ENCODE measurements around the gene LGALS7.

LGALS7 gene

DNA sequence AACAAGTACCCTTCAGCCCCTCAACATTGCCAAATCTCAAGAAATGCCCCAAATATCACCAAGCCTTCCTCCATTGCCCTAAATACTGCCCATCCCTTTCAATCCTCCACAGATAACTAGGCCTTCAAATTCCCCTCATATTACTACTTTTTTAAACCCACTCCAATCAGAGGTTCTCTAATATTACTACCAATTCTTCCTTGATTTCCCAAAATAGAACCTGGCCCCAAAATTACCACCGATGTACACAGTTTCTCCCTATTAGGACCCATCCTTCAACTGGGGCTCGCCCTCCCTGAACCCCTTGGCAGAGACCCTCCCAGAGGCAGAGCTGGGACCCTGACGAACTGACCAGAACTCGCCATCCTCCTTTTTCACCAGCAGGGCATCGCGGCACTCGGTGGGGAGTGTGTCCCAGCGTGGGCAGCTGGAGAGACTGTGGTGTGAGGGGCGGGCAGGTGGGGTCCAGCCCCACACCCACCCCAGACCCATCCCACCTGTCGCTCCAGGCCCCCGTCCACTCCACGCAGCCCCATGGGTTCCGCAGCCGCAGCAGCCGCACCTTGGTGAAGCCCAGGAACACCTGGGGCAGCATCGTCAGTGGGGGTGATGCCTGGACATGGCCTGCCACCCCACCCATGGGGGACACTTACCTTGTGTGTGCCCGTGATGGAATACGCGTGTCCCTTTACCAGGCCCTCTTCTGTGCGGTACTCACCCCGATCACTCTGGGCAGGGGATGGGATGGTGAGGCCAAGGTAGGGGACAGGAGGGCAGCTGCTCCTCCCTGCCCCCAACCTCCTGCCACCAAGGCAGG is 35.2 kb downstream of the LGALS7 start:
- no peak for DNase-seq

DNA sequence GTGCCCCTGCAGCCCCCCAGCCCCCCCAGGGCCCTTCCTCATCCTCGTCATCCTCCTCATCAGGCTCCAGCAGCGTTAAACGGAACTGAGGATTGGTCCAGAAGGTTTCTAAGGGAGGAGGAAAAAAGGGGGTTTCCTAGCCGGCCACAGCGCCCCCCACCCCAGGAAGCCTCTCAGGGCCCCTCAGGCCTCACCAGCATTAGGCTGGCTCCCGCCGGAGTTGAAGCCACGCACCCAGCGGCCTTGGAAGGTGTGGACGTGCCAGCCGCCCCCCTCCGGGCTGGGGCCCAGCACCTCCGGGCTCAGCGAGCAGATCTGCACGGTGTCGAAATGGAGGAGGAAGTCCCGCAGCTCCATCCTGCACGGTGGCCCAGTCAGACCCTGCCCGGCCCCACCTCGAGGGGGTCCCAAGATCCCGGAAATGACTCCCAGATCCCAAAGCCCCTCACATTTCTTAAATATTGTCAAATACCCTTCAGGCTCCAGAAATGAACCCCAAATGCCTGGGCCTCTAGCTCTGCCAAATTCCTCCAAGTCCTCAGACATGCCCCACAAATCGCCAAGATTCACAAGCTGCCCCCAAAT is 35.9 kb downstream of the LGALS7 start:
- DNase-seq, result no peak

DNA sequence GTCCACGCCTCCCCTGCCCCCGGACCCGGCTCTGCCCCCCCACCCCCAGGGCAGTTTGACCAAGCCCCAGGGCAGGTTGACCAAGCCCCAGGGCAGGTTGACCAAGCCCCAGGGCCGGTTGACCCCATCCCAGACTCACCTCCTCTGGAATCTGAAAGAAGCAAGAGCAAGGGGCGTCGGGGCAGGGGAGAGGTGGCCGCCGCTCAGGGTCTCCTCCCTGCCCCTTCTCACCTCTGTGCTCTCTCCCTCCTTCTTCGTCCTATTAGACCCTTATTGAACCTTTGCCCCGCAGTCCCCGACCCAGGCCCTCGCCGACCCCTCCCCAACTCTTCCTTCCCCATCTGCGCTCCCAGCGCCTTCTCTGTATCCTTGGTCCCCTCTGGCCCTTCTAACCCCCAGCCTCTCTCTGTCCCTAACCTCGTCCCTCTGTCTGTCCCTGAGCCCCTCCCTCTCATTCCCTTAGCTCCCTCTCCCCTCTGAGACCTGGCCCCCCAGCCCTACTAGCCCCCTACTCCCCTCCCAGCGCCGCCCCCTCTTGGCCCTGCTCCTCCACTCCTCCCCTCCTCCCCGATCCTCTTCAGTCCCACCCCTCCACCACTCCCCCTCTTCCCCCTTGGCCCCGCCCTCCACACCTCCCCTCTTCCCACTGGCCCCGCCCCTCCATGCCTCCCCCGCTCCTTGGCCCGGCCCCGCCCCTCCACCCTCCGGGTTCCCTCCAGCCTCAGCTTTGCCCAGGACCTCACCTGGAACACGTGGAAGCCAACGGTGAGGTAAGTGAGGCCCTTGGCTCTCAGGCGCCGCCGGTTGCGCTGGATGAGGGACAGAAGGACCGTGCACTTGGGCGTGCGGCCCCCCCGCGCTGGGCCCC is 36.7 kb downstream of the LGALS7 start:
- peak; percentile 82 for DNase-seq

DNA sequence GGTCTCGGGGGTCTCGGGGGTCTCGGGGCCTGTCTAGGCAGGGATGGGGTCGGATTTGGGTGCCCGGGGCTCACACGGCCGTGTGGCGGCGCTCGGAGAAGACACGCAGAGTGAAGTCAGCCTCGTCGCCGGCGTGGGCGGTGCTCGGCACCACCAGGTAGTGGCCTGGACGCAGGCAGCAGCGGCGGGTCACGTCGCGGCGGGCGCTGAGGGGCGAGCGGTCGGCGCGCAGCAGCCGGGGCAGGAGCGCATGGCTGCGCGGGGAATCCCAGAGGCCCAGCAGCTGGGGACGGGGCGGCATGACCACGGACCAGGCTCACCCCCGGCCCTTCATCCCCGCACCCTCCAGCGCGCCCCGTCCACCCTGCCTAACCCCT is 37.3 kb downstream of the LGALS7 start:
- peak; percentile 75 for DNase-seq

DNA sequence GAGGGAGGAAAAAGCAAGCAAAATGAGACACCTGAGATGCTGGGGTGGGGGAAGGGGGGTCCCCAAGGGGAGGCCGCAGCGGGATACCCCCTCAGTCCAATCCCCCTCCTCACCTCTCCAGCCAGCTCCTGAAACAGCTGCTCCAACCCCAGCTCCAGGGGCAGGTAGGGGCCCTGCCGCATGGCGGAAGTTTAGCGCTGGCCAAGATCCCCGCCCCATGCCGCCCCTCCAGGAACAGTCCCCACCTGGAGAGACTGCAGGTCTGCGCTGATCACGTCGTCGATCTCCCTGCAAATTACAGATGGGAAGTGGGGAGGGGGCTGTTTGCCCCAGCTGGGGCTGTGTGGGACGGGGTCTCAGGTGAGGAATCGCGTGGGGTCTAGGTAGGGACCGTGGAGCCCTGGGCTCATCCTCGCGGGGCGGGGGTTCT is 38.0 kb downstream of the LGALS7 start:
- peak; percentile 23 for DNase-seq

DNA sequence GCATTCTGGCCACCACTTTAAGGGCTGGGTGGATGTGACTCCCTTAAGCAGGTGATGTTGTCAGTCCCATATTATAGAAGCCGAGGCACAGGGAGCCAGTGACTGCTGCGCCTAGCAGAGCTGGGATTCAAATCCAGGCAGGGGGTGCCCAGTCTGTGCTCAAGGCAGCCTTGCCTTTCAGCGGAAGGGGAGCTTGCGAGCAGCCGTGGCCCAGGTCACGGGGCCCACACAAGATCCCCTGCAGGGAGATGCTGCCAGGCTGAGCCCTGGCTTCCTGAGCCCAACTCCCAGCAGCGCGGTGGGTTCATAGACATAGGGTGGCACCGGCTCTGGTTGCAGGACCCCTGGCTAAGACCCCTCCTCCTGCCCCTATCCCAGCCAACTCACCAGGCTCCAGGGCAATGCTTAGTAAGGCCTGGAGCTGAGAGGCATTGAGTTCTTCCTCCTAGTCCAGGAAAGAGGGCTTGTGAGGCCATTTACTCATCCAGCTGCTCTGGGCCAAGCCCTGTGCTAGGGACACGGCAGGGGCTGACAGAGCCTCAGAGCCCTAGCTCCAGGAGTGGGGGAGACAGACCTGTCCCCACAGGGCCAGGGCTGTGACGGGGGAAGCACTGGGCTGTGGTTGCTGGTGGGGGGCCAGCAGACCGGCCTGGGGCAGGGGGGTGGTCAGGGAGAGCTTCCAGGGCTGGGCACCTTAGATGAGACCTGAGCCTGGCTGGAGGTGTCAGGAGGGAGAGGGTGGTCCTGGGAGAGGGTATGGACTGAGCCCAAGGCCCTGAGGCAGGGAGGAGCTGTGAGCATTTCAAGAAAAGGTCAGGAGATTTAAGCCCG is 38.7 kb downstream of the LGALS7 start:
- DNase-seq, result peak; percentile 32

DNA sequence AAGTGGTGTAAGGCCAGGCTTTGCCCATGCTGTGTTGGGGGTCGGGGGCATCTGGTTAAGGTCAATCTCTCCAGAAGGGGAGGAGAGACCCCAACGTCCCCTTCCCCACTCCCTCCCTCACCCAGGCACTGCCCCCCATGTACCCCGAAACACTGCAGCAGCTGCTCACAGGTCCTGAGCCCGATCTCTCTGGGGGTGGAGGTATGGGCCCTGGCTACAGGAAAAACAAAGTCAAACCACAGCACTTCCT is 39.2 kb downstream of the LGALS7 start:
- DNase-seq, result no peak

DNA sequence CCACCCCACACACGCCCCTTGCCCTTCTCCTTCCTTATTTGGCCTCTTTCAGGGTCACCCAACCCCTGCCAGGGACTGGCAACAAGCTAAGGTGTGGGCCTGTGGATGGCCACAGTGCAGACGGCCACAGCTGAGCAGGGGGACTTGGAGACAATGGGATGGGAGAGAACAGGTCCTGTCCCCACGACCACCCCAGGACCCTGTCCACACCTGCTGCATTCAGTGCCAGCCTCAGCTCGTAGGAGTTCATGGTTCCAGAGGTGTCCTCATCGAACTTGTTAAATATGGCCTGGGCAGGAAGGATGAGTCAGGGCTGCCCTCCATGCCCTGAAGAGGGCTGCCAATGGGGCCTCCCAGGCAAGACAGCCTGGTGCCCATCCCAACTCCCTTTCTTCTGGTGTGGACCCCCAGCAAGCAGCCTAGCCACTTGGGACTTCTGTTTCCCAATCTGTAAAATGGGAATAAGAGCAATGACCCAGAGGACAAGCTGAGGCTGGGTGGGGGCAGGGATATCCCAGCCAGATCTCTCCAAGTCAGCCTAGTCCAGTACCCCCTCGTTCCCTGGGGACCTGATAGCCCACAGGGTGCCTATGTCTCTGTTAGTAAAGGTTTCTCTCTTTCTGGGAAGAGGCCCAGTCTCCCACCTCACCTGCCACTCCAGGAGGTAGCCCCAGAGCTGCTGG is 39.7 kb downstream of the LGALS7 start:
- DNase-seq, result no peak

DNA sequence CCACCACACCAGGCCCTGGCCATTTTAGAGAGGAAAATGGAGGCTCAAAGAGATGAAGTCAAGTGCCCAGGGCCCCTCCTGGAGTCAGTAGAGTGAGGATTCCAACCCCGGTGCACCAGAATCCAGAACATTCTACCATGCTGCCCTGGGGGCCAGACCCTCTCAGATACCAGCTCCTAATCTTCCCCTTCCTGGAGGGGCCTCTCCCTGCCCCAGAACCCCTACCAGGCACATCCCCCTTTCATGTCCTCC is 40.1 kb downstream of the LGALS7 start:
- no peak for DNase-seq

DNA sequence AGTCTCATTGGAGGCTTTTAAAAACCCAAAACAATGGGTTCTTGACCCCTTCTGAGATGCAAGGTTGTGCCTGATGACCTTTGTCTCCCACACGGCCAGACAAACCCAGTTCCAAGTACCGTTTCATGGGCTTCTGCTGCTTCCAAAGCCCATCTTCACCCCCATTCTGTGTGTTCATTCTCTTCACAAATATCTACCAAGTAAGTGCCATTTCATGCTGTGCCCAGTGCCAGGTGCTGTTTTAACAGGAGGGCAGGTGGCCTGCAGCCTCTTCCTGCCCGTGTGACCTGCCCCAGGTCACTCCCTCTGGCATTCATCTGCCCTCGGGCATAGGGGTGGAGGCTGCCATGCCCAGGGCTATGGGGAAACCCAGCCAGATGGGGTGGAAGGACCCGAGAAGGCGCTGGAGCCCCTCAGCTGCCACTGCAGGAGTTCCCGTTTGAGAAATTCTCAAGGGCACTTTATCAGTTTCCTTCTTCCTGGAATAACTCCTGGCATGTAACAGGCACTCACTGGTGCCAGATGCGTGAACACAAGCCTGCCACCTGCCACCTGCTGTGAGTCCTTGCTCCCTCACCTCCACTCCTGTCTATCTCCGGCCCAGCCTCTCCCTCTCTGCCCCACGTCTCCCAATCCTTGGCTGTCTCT is 41.5 kb downstream of the LGALS7 start:
- no peak for DNase-seq

DNA sequence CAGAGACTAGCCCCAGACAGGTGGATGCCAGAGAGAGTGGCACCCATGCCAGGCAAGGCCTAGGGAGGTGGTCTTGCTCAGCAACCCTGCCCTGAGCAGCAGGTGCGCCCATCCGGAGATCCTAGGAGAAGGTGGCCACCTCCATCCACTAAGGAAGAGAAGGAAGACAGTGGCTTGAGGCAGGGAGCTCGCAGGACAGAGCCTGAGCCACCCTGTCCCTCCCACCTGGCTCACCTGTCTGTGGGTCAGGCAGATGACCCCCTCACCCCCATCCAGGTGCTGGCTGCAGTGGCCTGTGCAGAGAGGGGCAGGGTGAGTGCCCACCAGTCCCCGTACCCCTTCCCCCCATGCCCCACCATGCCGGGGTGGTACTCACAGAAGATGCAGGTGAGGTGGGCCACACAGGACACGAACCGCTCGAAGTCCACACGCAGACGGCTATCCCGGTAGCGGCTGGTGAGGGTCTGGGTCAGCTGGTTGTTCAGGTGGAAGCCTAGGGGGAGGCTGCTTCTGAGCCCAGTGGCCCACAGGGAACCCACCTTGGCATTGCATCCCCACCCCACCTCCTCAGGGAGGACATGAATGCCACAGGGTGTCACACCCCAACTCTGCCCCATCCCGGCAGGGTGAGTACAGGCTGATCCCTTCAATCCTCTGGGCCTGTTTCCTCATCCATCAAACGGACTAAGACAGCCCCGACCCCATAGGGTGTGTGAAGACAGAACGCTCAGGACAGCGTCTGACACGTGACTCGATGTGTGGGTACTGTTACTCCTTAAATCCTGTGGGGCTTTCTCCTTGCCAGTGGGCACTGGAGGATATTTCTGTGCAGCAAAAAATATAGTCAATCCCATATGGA is 42.4 kb downstream of the LGALS7 start:
- DNase-seq, result no peak

DNA sequence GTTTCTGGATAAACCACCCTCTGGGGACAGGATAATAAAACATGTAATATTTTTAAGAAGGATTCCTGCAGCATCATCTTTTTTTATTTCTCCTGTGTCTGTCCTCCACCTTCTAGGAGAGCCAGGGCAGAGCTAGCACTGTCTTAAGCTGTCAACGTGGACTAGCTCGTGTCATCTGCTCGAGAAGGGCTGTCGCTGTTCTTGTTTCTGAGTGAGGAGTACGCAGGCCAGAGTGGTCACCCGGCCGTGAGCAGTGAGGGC is 42.9 kb downstream of the LGALS7 start:
- DNase-seq, result no peak

DNA sequence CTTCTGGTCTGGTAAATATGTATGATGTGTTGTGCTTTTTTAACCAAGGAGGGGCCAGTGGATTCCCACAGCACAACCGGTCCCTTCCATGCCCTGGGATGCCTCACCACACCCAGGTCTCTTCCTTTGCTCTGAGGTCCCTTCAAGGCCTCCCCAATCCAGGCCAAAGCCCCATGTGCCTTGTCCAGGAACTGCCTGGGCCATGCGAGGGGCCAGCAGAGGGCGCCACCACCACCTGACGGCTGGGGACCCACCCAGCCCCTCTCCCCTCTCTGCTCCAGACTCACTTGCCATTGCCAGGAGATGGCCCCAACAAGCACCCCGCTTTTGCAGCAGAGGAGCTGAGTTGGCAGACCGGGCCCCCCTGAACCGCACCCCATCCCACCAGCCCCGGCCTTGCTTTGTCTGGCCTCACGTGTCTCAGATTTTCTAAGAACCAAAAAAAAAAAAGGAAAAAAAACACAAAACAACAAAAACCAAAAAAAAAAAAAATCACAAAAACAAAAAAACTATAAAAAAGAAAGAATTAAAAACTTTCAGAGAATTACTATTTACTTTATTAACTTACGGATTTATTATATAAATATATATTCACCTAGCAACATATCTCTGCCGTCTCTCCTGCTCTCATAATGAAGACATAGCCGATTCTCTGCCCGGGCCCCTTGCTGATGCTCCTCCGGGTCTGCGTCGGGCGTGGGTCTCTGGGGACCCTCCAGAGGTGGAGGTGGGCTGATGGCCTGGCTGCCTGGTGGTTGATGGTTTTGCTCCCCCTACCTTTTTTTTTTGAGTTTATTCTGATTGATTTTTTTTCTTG is 43.5 kb downstream of the LGALS7 start:
- DNase-seq, result peak; percentile 87

DNA sequence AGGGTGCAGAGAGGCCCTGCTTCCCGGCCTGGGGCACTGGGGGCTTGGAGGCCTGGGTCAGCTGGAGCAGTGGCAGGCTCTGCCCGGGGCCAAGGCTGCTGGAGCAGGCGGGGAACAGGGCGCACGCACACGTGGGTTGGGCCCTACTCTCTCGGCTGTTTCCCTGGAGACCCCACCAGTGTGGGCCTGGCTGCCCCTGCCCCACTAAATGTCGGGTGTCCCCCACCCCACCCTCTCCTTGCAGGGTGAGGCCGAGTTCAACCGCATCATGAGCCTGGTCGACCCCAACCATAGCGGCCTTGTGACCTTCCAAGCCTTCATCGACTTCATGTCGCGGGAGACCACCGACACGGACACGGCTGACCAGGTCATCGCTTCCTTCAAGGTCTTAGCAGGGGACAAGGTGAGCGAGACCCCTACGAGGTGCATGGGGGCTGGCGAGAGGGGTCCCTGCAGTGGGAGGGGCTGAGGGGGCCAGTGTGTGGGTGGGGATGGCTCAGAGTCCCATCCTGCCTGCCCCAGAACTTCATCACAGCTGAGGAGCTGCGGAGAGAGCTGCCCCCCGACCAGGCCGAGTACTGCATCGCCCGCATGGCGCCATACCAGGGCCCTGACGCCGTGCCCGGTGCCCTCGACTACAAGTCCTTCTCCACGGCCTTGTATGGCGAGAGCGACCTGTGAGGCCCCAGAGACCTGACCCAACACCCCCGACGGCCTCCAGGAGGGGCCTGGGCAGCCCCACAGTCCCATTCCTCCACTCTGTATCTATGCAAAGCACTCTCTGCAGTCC is 44.4 kb downstream of the LGALS7 start:
- no peak for DNase-seq

DNA sequence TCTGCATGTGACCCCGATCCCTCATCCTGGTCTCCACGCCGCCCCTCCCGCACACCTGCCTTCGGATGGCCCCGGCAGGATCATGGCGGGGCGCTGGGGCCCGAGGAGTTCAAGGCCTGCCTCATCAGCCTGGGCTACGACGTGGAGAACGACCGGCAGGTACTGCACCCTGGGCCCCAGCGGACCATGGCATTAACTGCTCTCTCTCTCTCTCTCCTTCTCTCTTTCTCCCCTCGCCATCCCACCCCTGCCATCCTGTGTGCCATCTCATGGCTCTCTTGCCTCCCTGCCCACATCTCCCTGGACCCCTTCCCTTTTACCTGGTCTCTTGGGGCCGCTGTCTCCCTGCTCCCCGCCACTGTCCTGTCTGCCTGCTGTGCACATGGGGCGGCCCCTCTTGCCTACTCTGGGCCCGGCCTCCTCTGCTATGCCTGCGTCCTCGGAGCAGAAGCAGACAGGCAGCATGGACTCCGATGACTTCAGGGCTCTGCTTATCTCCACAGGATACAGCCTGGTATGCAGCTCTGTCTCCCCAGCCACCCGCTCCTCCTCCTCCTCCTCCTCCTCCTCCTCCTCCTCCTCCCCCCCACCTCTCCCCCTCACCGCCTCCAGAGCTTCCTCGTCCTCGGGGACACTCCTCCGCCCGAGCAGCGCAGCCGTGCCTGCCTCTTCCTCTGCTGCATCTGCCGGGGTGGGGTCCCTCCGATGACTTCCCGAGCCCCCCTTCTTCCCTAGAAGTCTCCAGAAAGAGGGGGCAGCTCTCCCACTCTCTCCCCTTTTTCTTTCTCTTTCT is 45.3 kb downstream of the LGALS7 start:
- no peak for DNase-seq

DNA sequence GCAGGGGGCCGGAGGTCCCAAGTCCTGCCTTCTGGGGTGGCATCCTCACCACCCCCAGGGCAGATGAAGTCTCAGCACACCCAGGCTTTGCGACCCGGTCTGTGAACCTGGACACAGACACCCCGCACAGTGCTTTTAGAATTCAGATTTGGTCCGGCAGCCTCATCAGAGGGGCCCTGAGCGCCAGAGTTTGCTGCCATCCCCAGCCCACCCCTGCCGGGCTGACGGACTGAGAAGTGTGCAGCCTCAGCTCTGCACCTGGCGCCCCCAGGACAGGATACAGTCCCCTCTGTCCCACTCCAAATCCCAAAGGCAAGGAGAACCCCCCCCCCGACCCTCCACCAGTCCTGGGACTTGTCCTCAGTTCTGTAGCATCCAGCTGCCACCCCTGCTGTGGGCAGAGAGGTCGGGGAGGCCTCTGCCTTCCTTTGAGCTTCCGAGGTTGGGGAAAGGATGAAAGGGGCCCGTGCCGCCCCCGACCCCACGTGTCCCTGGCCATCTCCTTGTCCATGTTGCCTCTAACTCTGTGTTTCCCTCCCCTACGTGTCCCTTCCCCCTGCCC is 45.9 kb downstream of the LGALS7 start:
- DNase-seq, result no peak

DNA sequence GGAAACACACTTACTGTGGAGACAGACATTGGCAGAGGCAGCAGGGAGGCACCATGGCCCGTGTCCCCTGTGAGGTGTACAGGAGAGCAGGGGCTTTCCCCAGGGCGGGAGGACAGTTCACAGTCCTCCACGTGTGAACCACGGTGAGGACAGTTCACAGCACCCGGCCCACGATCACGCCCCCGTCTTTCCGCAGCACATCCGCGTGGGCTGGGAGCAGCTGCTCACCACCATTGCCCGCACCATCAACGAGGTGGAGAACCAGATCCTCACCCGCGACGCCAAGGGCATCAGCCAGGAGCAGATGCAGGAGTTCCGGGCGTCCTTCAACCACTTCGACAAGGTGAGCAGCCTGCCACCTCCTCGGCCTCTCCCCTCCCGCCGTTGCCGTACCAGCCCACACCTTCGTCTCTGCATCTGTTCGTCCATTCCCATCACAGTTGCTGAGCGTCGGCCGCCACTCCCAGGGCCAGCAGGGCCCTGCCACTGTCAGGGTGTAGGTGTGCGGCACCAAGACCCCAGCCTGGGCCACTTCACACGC is 46.5 kb downstream of the LGALS7 start:
- peak; percentile 22 for DNase-seq

DNA sequence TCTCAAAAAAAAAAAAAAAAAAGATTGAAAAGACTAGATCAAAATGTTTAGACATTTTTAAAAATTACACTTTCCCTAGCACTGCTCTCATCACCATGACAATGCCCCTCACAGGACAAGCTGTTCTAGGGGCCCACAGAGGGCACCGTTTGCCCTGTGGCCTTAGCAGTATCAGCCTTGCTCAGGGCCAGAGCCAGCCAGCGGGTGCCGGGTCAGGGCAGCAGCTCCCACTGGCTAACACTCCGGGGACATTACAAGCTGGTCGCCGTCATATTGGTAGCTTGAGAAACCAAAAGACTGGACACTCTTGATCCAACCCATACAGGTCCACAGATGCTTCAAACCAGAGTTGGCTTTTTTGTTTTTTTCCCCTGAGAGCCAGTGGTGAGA is 47.0 kb downstream of the LGALS7 start:
- DNase-seq, result no peak
